Calu3 (cell line): ENCODE measurements around the gene MACROD2. TPM values are rescaled to one million over a fixed set of nuclear protein-coding genes. Genes with fewer than 3 reads are reported as not detected.

ENCODE experiments used
- BruUV-seq: library from RNA; stranded (reverse); fragments of 400-500 nt; replicated peaks from 2 replicates; lab custom pipeline; 2021; lab: Mats Ljungman, UMichigan
- CTCF ChIA-PET: fragments of 300-600 bp; sonication (Branson Sonifier 250); formaldehyde crosslinking; loops from one replicate; lab custom pipeline; 2022; ENCODE audit warnings: antibody characterized with exemption; lab: Charles Lee
- DNase-seq: peaks from one replicate; pipeline ENCODE4 v3.0.0; 2022
- H3K27ac Mint-ChIP-seq: one replicate; pipeline ENCODE4 v1.8.0; 2022; ENCODE audit warnings: mixed read lengths; ENCODE audit not compliant: unreplicated experiment
- H3K27me3 Mint-ChIP-seq: one replicate; pipeline ENCODE4 v1.8.0; 2022; ENCODE audit warnings: mixed read lengths; ENCODE audit not compliant: unreplicated experiment
- H3K36me3 Mint-ChIP-seq: one replicate; pipeline ENCODE4 v1.8.0; 2022; ENCODE audit warnings: mild to moderate bottlenecking, moderate library complexity, mixed read lengths; ENCODE audit not compliant: insufficient read depth, unreplicated experiment
- H3K4me1 Mint-ChIP-seq: one replicate; pipeline ENCODE4 v1.8.0; 2022; ENCODE audit warnings: mild to moderate bottlenecking, low read depth, mixed read lengths; ENCODE audit not compliant: unreplicated experiment
- H3K4me3 Mint-ChIP-seq: one replicate; pipeline ENCODE4 v1.8.0; 2022; ENCODE audit warnings: mild to moderate bottlenecking, low read depth, moderate library complexity, mixed read lengths; ENCODE audit not compliant: unreplicated experiment
- H3K9me3 Mint-ChIP-seq: one replicate; pipeline ENCODE4 v1.8.0; 2022; ENCODE audit warnings: low read depth, mixed read lengths; ENCODE audit not compliant: unreplicated experiment
- CTCF ChIP-seq: fragments of 200-600 bp; IDR thresholded peaks from one replicate; pipeline ENCODE4 v1.8.0; 2022; ENCODE audit warnings: antibody characterized with exemption; ENCODE audit not compliant: unreplicated experiment
- intact Hi-C: fragments of 100-400 bp; cut with micrococcal nuclease; formaldehyde crosslinking; loops from one replicate; pipeline ENCODE4 v1.10.0; 2022; ENCODE audit not compliant: unreplicated experiment
- total RNA-seq: library from RNA; stranded (reverse); gene quantifications from 2 replicates; pipeline ENCODE4 v1.2.3, GENCODE V29; 2022

Gene MACROD2
- total RNA-seq, 1 experiment from 2014 or later: 29.4 TPM

GRCh38 chr20:14947536-14947935 lies 952.2 kb downstream of the MACROD2 start:
- CTCF ChIA-PET: no interaction called here
- H3K4me1 Mint-ChIP-seq: no peaks in the 10 kb centered on the region
- intact Hi-C loops: no loop called here
- H3K27me3 Mint-ChIP-seq: no peaks in the 10 kb centered on the region
- H3K27ac Mint-ChIP-seq: no peak overlapping the region
- no peak for TF ChIP-seq CTCF
- no peaks in the 10 kb centered on the region for H3K9me3 Mint-ChIP-seq
- no peak for DNase-seq
- H3K4me3 Mint-ChIP-seq: no peak overlapping the region
- no peaks in the 10 kb centered on the region for H3K36me3 Mint-ChIP-seq
- no TSS peak for BruUV-seq

- H3K27me3 Mint-ChIP-seq: no peaks in the 10 kb centered on the region
- no peaks in the 10 kb centered on the region for H3K9me3 Mint-ChIP-seq
- intact Hi-C loops: no loop called here
- H3K36me3 Mint-ChIP-seq: no peaks in the 10 kb centered on the region
- no peak for TF ChIP-seq CTCF
- no peak overlapping the region for H3K27ac Mint-ChIP-seq
- H3K4me3 Mint-ChIP-seq: no peak overlapping the region
- no TSS peak for BruUV-seq
- CTCF ChIA-PET: no interaction called here
- no peak for DNase-seq
- H3K4me1 Mint-ChIP-seq: no peaks in the 10 kb centered on the region
These were observed 952.6 kb downstream of the MACROD2 start for GRCh38 chr20:14947946-14948345.

- H3K4me1 Mint-ChIP-seq: no peaks in the 10 kb centered on the region
- no peaks in the 10 kb centered on the region for H3K36me3 Mint-ChIP-seq
- no peak for TF ChIP-seq CTCF
- CTCF ChIA-PET: no interaction called here
- no peak for DNase-seq
- no peaks in the 10 kb centered on the region for H3K27me3 Mint-ChIP-seq
- no peaks in the 10 kb centered on the region for H3K9me3 Mint-ChIP-seq
- no TSS peak for BruUV-seq
- intact Hi-C loops: no loop called here
- H3K27ac Mint-ChIP-seq: no peak overlapping the region
- H3K4me3 Mint-ChIP-seq: no peak overlapping the region
These were observed 953.1 kb downstream of the MACROD2 start for GRCh38 chr20:14948416-14948815.

- no peaks in the 10 kb centered on the region for H3K27me3 Mint-ChIP-seq
- intact Hi-C loops: no loop called here
- no TSS peak for BruUV-seq
- H3K36me3 Mint-ChIP-seq: no peaks in the 10 kb centered on the region
- no peak for TF ChIP-seq CTCF
- no peak for DNase-seq
- no peaks in the 10 kb centered on the region for H3K4me1 Mint-ChIP-seq
- CTCF ChIA-PET: interaction anchor here (0.6 kb wide), 1 partner anchor 266 kb away, joined by 3 read pairs; no protein-coding TSS in a partner anchor
- no peak overlapping the region for H3K4me3 Mint-ChIP-seq
- no peak overlapping the region for H3K27ac Mint-ChIP-seq
- no peaks in the 10 kb centered on the region for H3K9me3 Mint-ChIP-seq
These were observed 955.3 kb downstream of the MACROD2 start for GRCh38 chr20:14950633-14951032.
